H9 (cell line): ENCODE measurements around the gene MAN1A2. TPM values are rescaled to one million over a fixed set of nuclear protein-coding genes. Genes with fewer than 3 reads are reported as not detected.

Source experiments
- DNase-seq: peaks from one replicate; pipeline ENCODE4 v3.0.0-alpha.2; 2017
- H2AFZ ChIP-seq: one replicate; pipeline ENCODE4 v1.6.1; 2013; ENCODE audit warnings: mild to moderate bottlenecking, low read length, control low read depth, moderate library complexity
- H2AK5ac ChIP-seq: 2 replicates; pipeline ENCODE4 v1.6.1; 2013; ENCODE audit warnings: low read length, control low read depth, mixed read lengths; ENCODE audit not compliant: insufficient read length
- H2BK120ac ChIP-seq: one replicate; pipeline ENCODE4 v1.6.1; 2013; ENCODE audit warnings: low read depth, mild to moderate bottlenecking, low read length, control low read depth, inconsistent platforms; ENCODE audit not compliant: poor library complexity, severe bottlenecking
- H2BK12ac ChIP-seq: 2 replicates; pipeline ENCODE4 v1.6.1; 2013; ENCODE audit warnings: low read length, control low read depth, mixed read lengths, low read depth; ENCODE audit not compliant: insufficient read length
- H2BK15ac ChIP-seq: 2 replicates; pipeline ENCODE4 v1.6.1; 2013; ENCODE audit warnings: low read depth, low read length, control low read depth
- H2BK20ac ChIP-seq: one replicate; pipeline ENCODE4 v1.6.1; 2013; ENCODE audit warnings: low read depth, mild to moderate bottlenecking, low read length, control low read depth, inconsistent platforms; ENCODE audit not compliant: poor library complexity, severe bottlenecking
- H2BK5ac ChIP-seq: 2 replicates; pipeline ENCODE4 v1.6.1; 2013; ENCODE audit warnings: low read length, control low read depth, mixed read lengths; ENCODE audit not compliant: insufficient read length
- H3K14ac ChIP-seq: 2 replicates; pipeline ENCODE4 v1.6.1; 2013; ENCODE audit warnings: low read length, control low read depth; ENCODE audit not compliant: insufficient read depth
- H3K18ac ChIP-seq: 2 replicates; pipeline ENCODE4 v1.6.1; 2013; ENCODE audit warnings: low read depth, mild to moderate bottlenecking, mixed read lengths, low read length, control low read depth; ENCODE audit not compliant: insufficient read length
- H3K23ac ChIP-seq: 2 replicates; pipeline ENCODE4 v1.6.1; 2013; ENCODE audit warnings: low read length, control low read depth, mixed read lengths, low read depth; ENCODE audit not compliant: insufficient read length
- H3K23me2 ChIP-seq: 2 replicates; pipeline ENCODE4 v1.6.1; 2013; ENCODE audit warnings: low read depth, mild to moderate bottlenecking, mixed read lengths, low read length, control low read depth; ENCODE audit not compliant: insufficient read length, poor library complexity, severe bottlenecking
- H3K27ac ChIP-seq: 2 replicates; pipeline ENCODE4 v1.5.1; 2013; ENCODE audit warnings: low read length, control low read depth, mixed read lengths, low read depth; ENCODE audit not compliant: insufficient read length
- H3K27me3 ChIP-seq: 2 replicates; pipeline ENCODE4 v1.6.1; 2013; ENCODE audit warnings: low read length, control low read depth, inconsistent platforms; ENCODE audit not compliant: insufficient read depth
- H3K4ac ChIP-seq: 2 replicates; pipeline ENCODE4 v1.6.1; 2013; ENCODE audit warnings: low read depth, mild to moderate bottlenecking, control low read depth, inconsistent platforms, low read length, moderate library complexity
- H3K4me1 ChIP-seq: 2 replicates; pipeline ENCODE4 v1.6.1; 2013; ENCODE audit warnings: low read length, control low read depth, inconsistent platforms; ENCODE audit not compliant: insufficient read depth
- H3K4me2 ChIP-seq: 2 replicates; pipeline ENCODE4 v1.6.1; 2013; ENCODE audit warnings: low read length, control low read depth, mixed read lengths; ENCODE audit not compliant: insufficient read length, insufficient read depth
- H3K56ac ChIP-seq: 2 replicates; pipeline ENCODE4 v1.6.1; 2013; ENCODE audit warnings: low read depth, mild to moderate bottlenecking, mixed read lengths, low read length, control low read depth; ENCODE audit not compliant: insufficient read length
- H3K79me1 ChIP-seq: 2 replicates; pipeline ENCODE4 v1.6.1; 2013; ENCODE audit warnings: low read depth, mild to moderate bottlenecking, moderate library complexity, low read length, control low read depth, inconsistent platforms; ENCODE audit not compliant: insufficient read depth, poor library complexity, severe bottlenecking
- H3K79me2 ChIP-seq: 2 replicates; pipeline ENCODE4 v1.6.1; 2013; ENCODE audit warnings: low read length, control low read depth, inconsistent platforms; ENCODE audit not compliant: insufficient read depth
- H3K9ac ChIP-seq: 2 replicates; pipeline ENCODE4 v1.6.1; 2013; ENCODE audit warnings: low read length, control low read depth, mixed read lengths; ENCODE audit not compliant: insufficient read length; ENCODE audit errors: extremely low read depth
- H3K9me3 ChIP-seq: one replicate; pipeline ENCODE4 v1.6.1; 2013; ENCODE audit warnings: low read depth, low read length, inconsistent platforms; ENCODE audit not compliant: control insufficient read depth
- H3T11ph ChIP-seq: one replicate; pipeline ENCODE4 v1.6.1; 2013; ENCODE audit warnings: mild to moderate bottlenecking, low read length, control low read depth, inconsistent platforms
- H4K20me1 ChIP-seq: one replicate; pipeline ENCODE4 v1.6.1; 2013; ENCODE audit not compliant: control insufficient read depth, insufficient read length, insufficient read depth
- H4K5ac ChIP-seq: 2 replicates; pipeline ENCODE4 v1.6.1; 2013; ENCODE audit warnings: low read depth, mild to moderate bottlenecking, mixed read lengths, low read length, control low read depth; ENCODE audit not compliant: insufficient read length
- H4K8ac ChIP-seq: replicated peaks from 2 replicates; pipeline ENCODE4 v1.6.1; 2013; ENCODE audit warnings: low read length, control low read depth, mixed read lengths, low read depth; ENCODE audit not compliant: insufficient read length
- H4K91ac ChIP-seq: 2 replicates; pipeline ENCODE4 v1.6.1; 2013; ENCODE audit warnings: low read depth, mild to moderate bottlenecking, moderate library complexity, mixed read lengths, low read length, control low read depth; ENCODE audit not compliant: insufficient read length
- H3K27ac Mint-ChIP-seq, 3 experiments: 2 replicates in 2 of 3; 3 replicates in 1 of 3; pipeline ENCODE4 v1.8.0; 2020 to 2021; ENCODE audit warnings: mixed read lengths in 3 of 3, mild to moderate bottlenecking in 1 of 3, moderate library complexity in 1 of 3
- H3K27me3 Mint-ChIP-seq: 2 replicates; pipeline ENCODE4 v1.8.0; 2021; ENCODE audit warnings: low read depth, mild to moderate bottlenecking, moderate library complexity, mixed read lengths
- H3K36me3 Mint-ChIP-seq, 3 experiments: 2 replicates in 2 of 3; 3 replicates in 1 of 3; pipeline ENCODE4 v1.8.0; 2020 to 2021; ENCODE audit warnings: low read depth in 3 of 3, mixed read lengths in 3 of 3; ENCODE audit not compliant: insufficient read depth in 1 of 3
- H3K4me1 Mint-ChIP-seq, 2 experiments: 2 replicates each; pipeline ENCODE4 v1.8.0; 2020; ENCODE audit warnings: mixed read lengths in 2 of 2
- H3K4me3 Mint-ChIP-seq, 2 experiments: 2 replicates in 1 of 2; 3 replicates in 1 of 2; pipeline ENCODE4 v1.8.0; 2020 to 2021; ENCODE audit warnings: mild to moderate bottlenecking in 2 of 2, mixed read lengths in 2 of 2, moderate library complexity in 1 of 2
- H3K9me3 Mint-ChIP-seq, 2 experiments: 2 replicates in 1 of 2; 3 replicates in 1 of 2; pipeline ENCODE4 v1.8.0; 2020; ENCODE audit warnings: mild to moderate bottlenecking in 2 of 2, mixed read lengths in 2 of 2, moderate library complexity in 1 of 2
- WGBS: extraction: QIAGEN DNeasy Blood & Tissue Kit; methylation state at CpG from one replicate; pipeline ENCODE4 v1.1.7; 2013; ENCODE audit warnings: missing lambda C conversion rate, low lambda C conversion rate, mixed read lengths; ENCODE audit not compliant: insufficient read length; ENCODE audit errors: extremely low coverage; 5-methylcytosine and 5-hydroxymethylcytosine counted together
- total RNA-seq: library from RNA; stranded (reverse); gene quantifications from 2 replicates; pipeline ENCODE4 v1.2.1, GENCODE V29; 2021
- TF ChIP-seq, protein P1 (sequence below): fragments of 200-600 bp; sonication (generic); conservative IDR thresholded peaks from 3 replicates; pipeline ENCODE4 v1.8.0; 2021; ENCODE audit warnings: antibody characterized with exemption, mild to moderate bottlenecking

Gene MAN1A2
- total RNA-seq, 1 experiment from 2014 or later, result 24.0 TPM

DNA sequence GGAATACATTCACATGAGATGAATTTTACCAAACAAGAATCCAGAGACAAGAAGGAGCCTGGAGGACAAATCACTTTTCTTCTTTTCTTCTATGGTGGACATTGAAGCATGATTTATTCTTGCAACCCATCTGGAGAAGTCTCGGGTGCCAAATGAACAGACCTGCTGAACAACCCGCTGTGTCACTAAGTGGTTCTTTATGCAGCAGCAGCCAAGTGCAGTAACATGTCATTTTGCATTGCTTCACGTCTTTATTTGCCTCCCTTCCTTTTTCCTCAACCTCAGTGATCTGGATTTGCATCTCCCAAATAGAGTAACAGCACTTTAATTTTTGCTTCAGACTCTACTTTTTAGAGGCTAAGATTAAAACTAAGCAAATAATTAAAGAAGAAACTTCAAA is 188.6 kb downstream of the MAN1A2 start:
- no peaks in the 10 kb centered on the region for H3K27me3 ChIP-seq
- no peak overlapping the region for H3K14ac ChIP-seq
- H3K23ac ChIP-seq, result no peak overlapping the region
- no peak overlapping the region for H3K4ac ChIP-seq
- no CpG with 5 or more reads among the region's 3 CpGs for WGBS
- H3K27ac ChIP-seq, result no peak overlapping the region
- no peak overlapping the region for H2BK12ac ChIP-seq
- no peak overlapping the region for H2BK5ac ChIP-seq
- no peak overlapping the region for H3K18ac ChIP-seq
- H3K79me2 ChIP-seq, result no peaks in the 10 kb centered on the region
- H3K9me3 ChIP-seq, result no peaks in the 10 kb centered on the region
- Mint-ChIP-seq H3K4me3 (no peak overlapping the region), H3K4me1 (no peaks in the 10 kb centered on the region), H3K36me3 (peaks cover 0 to 12% (median 11%) of the 10 kb centered on the region in 3 experiments; a peak in 6 of 7 replicates), H3K27me3 (no peaks in the 10 kb centered on the region), H3K9me3 (peaks cover 19 to 22% of the 10 kb centered on the region in 2 experiments), H3K27ac (no peak overlapping the region)
- H3K4me1 ChIP-seq, result no peaks in the 10 kb centered on the region
- H2BK20ac ChIP-seq, result no peak overlapping the region
- no peak overlapping the region for H3K4me2 ChIP-seq
- DNase-seq, result no peak
- no peak overlapping the region for H2AFZ ChIP-seq
- no peak overlapping the region for H2AK5ac ChIP-seq
- TF ChIP-seq, protein P1, sequence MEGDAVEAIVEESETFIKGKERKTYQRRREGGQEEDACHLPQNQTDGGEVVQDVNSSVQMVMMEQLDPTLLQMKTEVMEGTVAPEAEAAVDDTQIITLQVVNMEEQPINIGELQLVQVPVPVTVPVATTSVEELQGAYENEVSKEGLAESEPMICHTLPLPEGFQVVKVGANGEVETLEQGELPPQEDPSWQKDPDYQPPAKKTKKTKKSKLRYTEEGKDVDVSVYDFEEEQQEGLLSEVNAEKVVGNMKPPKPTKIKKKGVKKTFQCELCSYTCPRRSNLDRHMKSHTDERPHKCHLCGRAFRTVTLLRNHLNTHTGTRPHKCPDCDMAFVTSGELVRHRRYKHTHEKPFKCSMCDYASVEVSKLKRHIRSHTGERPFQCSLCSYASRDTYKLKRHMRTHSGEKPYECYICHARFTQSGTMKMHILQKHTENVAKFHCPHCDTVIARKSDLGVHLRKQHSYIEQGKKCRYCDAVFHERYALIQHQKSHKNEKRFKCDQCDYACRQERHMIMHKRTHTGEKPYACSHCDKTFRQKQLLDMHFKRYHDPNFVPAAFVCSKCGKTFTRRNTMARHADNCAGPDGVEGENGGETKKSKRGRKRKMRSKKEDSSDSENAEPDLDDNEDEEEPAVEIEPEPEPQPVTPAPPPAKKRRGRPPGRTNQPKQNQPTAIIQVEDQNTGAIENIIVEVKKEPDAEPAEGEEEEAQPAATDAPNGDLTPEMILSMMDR, result no peak
- H3K56ac ChIP-seq, result no peak overlapping the region
- no peaks in the 10 kb centered on the region for H4K20me1 ChIP-seq
- no peak overlapping the region for H4K5ac ChIP-seq
- no peak overlapping the region for H2BK120ac ChIP-seq
- no peak overlapping the region for H4K8ac ChIP-seq
- H3T11ph ChIP-seq, result no peak overlapping the region
- no peaks in the 10 kb centered on the region for H3K23me2 ChIP-seq
- no peak overlapping the region for H3K9ac ChIP-seq
- no peaks in the 10 kb centered on the region for H3K79me1 ChIP-seq
- H4K91ac ChIP-seq, result no peak overlapping the region
- no peak overlapping the region for H2BK15ac ChIP-seq
